ENCODE results near the gene RXFP4.

DNA sequence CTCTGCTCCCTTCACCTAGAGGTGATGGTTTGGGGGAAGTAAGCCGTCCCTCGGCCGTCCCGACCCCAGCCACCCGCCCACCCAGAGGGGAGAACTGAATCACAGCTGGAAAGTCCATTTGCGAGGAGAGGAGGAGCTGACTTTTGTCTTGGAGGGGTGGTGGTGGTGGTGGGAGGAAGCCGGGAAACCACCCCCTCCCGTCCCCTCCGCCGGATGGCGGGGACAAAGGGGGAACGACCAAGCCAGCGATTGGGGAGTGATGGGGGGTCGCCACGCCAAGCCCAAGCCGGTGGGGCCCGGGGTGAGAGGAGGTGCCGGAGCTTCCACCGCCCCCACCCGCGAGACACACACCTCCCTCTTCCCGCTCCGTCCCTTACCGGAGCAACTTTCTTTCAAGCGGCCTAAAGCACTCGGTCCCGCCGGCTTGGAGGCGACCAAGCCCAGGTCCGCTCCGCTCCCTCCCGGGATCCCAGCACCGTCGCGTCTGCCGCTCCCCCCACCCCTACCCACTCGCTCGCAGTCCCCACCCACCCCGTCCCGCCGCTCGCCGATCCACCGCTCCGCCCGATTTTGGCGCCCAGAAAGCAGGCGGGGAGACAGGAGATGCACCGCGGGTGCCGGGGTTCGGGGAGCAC, 36.4 kb downstream of the RXFP4 start:
- TF ChIP-seq, protein P1, sequence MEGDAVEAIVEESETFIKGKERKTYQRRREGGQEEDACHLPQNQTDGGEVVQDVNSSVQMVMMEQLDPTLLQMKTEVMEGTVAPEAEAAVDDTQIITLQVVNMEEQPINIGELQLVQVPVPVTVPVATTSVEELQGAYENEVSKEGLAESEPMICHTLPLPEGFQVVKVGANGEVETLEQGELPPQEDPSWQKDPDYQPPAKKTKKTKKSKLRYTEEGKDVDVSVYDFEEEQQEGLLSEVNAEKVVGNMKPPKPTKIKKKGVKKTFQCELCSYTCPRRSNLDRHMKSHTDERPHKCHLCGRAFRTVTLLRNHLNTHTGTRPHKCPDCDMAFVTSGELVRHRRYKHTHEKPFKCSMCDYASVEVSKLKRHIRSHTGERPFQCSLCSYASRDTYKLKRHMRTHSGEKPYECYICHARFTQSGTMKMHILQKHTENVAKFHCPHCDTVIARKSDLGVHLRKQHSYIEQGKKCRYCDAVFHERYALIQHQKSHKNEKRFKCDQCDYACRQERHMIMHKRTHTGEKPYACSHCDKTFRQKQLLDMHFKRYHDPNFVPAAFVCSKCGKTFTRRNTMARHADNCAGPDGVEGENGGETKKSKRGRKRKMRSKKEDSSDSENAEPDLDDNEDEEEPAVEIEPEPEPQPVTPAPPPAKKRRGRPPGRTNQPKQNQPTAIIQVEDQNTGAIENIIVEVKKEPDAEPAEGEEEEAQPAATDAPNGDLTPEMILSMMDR (conservative IDR thresholded peaks at IDR 0.05), result no peak
- no peak for TF ChIP-seq ZFX (IDR thresholded peaks at IDR 0.05)
